HuH-7.5 (cell line): Measurements from ENCODE around the gene OAS2.
"Not testable (repeated sequence)": the region's sequence is repeated elsewhere in the genome, so short reads cannot be mapped to it uniquely, and the experiment has no call there.

Source experiments
- DNase-seq: peaks from one replicate; pipeline ENCODE4 v3.0.0; 2011; ENCODE audit warnings: low spot score

The OAS2 gene

DNA sequence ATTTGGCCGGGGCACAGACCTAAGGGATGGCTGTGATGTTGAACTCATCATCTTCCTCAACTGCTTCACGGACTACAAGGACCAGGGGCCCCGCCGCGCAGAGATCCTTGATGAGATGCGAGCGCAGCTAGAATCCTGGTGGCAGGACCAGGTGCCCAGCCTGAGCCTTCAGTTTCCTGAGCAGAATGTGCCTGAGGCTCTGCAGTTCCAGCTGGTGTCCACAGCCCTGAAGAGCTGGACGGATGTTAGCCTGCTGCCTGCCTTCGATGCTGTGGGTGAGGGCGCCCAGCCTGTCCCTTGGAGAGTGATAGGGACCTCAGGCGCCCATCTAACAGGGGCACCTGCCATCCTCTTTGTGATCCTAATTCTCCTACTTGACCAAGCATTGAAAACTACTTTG lies 27.6 kb upstream of the OAS2 start:
- no peak for DNase-seq

DNA sequence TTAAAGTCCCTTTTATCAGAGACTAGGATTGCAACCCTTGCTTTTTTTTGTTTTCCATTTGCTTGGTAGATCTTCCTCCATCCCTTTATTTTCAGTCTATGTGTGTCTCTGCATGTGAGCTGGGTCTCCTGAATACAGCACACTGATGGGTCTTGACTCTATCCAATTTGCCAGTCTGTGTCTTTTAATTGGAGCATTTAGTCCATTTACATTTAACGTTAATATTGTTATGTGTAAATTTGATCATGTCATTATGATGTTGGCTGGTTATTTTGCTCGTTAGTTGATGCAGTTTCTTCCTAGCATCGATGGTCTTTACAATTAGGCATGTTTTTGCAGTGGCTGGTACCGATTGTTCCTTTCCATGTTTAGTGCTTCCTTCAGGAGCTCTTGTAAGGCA lies 21.2 kb upstream of the OAS2 start:
- DNase-seq = not testable (repeated sequence)

DNA sequence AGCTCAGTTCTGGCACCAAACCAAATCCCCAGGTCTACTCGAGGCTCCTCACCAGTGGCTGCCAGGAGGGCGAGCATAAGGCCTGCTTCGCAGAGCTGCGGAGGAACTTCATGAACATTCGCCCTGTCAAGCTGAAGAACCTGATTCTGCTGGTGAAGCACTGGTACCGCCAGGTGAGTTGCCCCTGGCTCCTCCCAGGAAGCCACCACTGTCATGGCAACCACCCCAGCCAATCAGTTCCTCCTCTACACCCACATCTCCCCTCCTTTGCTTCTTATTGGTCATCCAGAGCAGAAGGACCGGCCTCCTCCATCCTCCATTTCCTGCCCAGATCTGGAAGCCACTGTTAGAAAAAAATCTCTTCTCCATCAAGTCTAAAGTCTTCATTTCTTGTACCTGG lies 17.2 kb upstream of the OAS2 start:
- DNase-seq = no peak

DNA sequence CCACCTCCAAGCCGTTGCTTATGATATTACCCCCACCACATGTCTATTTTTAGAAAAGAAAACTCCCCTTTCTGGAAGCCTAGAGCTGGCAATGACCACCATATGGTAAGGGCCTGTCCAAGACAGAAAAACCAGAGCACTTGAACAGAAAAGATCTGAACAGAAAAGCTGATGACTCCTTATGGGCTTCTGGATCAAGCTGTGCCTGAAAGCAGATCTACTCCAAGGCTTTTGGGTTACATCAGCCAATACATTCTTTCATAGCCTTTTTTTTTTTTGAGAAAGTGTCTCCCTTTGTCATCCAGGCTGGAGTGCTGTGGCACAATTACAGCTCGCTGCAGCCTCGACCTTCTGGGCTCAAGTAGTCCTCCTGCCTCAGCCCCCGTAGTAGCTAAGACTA lies 16.8 kb upstream of the OAS2 start:
- no peak for DNase-seq

DNA sequence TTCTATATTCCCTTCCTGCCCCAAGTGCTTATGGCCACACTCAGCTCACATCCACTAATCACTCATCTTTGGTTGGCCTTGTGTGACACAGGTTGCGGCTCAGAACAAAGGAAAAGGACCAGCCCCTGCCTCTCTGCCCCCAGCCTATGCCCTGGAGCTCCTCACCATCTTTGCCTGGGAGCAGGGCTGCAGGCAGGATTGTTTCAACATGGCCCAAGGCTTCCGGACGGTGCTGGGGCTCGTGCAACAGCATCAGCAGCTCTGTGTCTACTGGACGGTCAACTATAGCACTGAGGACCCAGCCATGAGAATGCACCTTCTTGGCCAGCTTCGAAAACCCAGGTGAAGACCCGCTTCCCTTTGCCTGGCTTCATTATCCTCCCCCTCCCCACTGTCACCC lies 15.8 kb upstream of the OAS2 start:
- no peak for DNase-seq

DNA sequence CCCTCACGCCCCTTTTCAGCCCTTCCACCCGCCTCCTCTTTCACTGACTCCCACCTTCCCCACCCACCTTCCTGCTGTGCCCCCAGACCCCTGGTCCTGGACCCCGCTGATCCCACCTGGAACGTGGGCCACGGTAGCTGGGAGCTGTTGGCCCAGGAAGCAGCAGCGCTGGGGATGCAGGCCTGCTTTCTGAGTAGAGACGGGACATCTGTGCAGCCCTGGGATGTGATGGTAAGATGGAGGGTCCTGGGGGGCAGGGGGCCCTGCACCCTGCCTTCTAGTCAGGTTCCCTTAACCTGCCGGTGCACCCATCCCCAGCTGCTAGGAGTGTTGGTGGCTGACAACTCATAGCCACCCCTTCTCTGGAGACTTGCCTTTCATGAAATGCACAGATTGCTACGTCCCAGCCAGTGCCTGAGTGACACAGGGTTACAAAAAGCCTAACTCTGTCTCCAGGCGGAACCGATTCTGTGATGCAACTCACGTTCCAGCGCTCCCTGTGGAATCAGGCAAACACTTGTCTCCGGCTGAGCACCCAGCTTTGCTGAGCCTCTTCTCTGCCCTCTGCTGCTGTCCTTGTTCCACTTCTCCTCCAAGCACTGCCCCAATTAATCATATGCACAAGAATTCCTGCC lies 15.0 kb upstream of the OAS2 start:
- no peak for DNase-seq

DNA sequence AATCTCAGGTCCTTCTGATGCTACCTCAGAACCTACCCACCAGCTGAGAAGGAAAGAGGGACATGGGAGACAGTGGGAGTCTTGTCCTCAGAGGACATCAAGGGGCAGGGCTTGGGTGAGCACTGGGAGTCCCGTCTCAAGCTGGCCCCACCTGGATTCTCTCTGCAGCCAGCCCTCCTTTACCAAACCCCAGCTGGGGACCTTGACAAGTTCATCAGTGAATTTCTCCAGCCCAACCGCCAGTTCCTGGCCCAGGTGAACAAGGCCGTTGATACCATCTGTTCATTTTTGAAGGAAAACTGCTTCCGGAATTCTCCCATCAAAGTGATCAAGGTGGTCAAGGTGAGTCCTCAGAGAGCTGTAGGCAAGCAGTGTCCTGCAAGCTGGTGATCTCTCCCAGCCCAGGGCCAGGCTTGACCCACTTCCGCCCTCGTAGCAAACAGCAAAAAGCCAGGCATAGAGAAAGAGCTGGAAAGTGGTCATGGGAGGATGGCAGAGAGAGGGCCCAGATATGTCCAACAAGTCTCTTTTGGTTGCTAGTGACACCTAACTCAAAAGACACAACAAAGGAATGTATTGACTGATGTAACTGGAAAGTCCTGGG lies 14.2 kb upstream of the OAS2 start:
- no peak for DNase-seq

DNA sequence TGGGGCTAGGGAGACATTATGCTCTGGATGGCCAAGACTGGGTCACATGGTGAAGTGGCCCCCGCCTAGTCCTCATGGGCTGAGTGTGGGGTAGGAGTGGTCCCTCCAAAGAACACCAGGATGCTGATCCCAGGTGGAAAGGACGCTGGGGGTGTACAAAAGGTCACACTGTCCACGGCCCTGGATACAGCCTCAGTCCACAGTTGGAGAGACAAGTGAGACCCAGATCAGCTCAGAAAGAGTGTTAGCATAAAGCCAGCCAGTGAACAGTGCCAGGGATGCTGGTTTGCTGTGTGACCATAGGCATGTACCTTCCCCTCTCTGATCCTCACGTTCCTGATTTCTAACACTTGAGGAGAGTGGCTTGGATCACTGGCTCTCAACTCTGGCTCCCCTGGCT lies 13.4 kb upstream of the OAS2 start:
- DNase-seq = no peak

DNA sequence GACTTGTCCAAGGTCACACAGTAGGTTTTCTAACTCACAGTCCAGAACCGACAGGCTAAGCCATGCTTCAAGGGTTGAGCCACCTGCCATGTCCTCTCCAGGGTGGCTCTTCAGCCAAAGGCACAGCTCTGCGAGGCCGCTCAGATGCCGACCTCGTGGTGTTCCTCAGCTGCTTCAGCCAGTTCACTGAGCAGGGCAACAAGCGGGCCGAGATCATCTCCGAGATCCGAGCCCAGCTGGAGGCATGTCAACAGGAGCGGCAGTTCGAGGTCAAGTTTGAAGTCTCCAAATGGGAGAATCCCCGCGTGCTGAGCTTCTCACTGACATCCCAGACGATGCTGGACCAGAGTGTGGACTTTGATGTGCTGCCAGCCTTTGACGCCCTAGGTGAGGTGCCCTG lies 12.7 kb upstream of the OAS2 start:
- no peak for DNase-seq

DNA sequence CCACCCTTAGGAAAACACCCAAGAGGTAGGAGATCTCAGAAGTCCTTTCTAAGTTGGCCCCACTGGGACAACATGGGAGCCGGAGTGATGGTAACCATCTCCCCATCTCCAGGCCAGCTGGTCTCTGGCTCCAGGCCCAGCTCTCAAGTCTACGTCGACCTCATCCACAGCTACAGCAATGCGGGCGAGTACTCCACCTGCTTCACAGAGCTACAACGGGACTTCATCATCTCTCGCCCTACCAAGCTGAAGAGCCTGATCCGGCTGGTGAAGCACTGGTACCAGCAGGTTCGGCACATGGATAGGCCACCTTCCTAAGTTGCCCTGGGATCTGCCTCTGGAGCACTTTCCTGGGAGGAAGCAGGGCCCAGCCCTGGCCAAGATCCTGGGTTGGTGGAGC lies 11.0 kb upstream of the OAS2 start:
- no peak for DNase-seq

DNA sequence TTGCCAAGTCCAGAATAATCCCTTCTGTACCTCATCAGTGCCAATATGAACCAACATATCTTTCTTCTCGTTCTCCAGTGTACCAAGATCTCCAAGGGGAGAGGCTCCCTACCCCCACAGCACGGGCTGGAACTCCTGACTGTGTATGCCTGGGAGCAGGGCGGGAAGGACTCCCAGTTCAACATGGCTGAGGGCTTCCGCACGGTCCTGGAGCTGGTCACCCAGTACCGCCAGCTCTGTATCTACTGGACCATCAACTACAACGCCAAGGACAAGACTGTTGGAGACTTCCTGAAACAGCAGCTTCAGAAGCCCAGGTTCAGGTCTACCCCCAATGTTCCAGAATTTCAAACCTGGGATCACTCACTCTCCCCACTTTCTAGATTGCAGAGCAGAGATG lies 10.5 kb upstream of the OAS2 start:
- DNase-seq = no peak

DNA sequence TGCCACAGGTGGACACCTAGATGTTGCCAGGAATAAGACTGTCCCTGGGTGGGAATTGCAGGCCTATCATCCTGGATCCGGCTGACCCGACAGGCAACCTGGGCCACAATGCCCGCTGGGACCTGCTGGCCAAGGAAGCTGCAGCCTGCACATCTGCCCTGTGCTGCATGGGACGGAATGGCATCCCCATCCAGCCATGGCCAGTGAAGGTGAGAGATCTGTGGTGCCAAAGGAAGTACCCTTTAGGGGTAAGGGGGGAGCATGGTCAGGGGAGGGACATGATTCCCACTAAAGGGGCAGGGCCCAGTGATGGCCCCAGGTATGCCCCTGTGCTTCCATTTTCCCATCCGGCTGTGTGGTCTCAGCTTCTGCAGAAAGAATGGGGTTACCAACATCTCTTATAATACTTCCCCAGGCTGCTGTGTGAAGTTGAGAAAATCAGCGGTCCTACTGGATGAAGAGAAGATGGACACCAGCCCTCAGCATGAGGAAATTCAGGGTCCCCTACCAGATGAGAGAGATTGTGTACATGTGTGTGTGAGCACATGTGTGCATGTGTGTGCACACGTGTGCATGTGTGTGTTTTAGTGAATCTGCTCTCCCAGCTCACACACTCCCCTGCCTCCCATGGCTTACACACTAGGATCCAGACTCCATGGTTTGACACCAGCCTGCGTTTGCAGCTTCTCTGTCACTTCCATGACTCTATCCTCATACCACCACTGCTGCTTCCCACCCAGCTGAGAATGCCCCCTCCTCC lies 8.6 kb upstream of the OAS2 start:
- DNase-seq = no peak

DNA sequence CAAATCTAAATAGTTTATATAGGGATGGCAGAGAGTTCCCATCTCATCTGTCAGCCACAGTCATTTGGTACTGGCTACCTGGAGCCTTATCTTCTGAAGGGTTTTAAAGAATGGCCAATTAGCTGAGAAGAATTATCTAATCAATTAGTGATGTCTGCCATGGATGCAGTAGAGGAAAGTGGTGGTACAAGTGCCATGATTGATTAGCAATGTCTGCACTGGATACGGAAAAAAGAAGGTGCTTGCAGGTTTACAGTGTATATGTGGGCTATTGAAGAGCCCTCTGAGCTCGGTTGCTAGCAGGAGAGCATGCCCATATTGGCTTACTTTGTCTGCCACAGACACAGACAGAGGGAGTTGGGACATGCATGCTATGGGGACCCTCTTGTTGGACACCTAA lies 7.9 kb upstream of the OAS2 start:
- no peak for DNase-seq

DNA sequence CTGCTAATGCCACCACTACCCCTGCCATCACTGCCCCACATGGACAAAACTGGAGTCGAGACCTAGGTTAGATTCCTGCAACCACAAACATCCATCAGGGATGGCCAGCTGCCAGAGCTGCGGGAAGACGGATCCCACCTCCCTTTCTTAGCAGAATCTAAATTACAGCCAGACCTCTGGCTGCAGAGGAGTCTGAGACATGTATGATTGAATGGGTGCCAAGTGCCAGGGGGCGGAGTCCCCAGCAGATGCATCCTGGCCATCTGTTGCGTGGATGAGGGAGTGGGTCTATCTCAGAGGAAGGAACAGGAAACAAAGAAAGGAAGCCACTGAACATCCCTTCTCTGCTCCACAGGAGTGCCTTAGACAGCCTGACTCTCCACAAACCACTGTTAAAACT lies 7.1 kb upstream of the OAS2 start:
- no peak for DNase-seq

DNA sequence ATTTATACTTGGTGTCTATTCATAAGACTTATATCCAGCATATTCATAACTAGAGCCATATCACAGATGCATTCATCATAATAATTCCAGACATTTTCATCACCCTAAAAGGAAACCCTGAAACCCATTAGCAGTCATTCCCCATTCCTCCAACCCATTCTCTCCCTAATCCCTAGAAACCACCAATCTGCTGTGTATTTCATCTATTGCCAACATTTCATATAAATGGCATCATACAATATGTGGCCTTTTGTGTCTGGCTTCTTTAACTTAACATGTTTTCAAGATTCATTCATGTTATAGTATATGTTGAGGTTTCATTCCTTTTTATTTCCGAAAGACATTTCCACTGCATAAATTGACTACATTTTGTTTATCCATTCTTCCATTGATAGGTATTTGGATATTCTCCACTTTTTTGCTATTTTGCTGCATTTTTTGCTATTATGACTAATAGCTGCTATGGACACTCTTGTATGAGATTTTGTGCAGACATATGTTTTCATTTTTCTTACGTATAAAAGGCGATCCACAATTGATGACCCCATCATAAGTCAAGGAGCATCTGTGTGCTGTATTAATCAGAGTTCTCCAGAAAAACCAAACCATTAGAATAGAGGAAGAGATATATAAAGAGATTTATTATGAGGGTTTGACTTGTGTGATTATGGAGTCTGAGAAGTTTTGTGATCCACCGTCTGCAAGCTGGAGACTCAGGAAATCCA lies 5.1 kb upstream of the OAS2 start:
- no peak for DNase-seq

DNA sequence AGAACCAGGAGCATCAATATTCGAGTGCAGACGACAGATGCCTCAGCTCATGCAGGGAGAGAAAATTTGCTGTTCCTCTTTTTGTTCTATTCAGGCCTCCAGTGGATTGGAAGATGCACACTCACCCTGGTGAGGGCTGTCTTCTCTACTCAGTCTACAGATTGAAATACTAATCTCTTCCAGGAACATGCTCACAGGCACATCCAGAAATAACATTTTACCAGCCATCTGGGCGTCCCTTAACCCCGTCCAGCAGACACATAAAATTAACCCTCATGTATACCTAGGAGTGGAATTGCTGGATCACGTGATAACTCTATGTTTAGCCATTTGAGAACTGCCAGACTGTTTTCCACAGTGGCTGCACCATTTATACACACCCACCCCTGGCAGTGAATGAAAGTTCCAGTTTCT lies 4.5 kb upstream of the OAS2 start:
- no peak for DNase-seq

DNA sequence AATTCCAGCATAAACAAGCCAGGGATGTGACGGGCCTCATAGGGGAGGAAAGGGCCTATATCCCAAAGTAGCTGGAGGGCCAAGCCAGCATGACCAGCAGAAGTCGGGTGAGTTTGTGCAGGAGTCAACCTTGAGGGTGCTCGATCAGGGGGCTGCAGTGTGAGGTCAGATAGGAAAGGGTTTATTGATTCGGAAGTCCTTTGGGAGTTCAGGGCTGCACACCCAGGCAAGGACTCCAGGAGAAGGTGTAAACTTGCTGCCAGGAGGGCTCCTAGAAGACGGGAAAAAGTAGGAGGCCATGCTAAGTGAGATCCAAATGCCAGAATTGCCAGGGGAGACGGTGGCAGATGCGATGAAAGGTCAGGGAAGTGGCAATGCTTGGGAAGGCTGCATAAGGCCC lies 3.4 kb upstream of the OAS2 start:
- no peak for DNase-seq

DNA sequence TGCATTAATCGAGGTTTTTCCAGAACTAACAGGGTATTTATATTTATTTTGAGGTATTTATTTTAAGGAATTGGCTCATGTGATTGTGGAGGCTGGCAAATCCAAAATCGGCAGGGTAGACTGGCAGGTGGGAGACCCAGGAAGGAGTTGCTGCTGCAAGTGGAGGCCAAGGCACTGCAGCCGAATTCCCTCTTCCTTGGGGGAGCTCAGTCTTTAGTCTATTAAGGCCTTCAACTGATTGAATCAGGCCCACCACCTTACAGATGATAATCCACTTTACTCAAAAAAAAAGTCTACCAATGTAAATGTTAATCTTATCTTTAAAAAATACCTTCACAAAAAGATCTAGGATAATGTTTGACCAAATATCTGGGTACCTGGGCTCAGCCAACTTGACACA lies 1.2 kb upstream of the OAS2 start:
- no peak for DNase-seq

DNA sequence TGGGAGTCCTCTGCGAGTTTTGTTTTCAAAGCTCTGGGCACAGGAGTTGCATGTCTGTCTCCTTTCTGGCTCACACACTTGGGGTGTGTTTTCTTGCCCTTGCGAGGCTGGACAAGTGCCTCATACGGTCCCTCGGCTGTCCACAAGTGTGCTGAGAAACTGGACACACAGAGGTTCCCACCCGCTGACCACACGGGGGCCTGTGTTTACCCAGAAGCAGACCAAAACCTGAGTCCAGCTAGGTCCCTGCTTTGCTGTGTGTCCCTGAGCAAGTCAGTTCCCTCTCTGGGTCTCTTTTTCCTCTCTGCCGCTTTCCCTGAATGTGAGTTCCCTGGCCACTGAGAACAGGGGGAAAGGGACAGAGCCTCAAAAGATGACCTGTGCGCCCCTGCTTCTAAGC lies 678 bp upstream of the OAS2 start:
- DNase-seq = no peak

DNA sequence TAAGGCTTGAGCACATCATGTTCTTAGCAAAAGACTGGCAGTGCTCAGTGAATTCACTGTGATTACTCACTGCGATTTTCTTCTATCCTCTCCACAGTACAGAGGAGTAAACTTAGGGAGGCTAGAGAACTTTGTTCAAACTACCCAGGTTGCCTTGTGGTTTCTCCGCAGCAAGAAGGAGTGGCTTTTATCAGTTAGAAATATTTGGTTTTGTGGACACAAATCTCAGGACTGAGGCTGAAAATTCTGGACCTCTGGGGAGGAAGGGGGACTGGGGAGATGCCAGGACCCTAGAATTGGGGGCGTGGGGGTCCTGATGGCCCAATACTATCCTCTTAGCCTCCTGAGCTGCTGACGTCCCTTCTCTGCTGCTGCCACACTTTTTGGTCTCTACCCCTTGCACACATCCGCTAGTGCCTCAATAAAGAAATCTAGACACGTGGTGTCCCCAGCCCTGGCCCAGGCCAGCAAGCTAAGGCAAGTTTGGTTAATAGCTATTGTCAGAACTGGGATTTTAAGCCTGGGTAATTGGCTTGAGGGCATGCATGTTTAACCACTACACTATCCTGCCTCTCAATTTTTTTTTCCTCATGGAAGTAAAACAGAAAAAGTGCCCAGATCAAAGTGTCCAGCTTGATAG lies 842 bp downstream of the OAS2 start:
- no peak for DNase-seq

DNA sequence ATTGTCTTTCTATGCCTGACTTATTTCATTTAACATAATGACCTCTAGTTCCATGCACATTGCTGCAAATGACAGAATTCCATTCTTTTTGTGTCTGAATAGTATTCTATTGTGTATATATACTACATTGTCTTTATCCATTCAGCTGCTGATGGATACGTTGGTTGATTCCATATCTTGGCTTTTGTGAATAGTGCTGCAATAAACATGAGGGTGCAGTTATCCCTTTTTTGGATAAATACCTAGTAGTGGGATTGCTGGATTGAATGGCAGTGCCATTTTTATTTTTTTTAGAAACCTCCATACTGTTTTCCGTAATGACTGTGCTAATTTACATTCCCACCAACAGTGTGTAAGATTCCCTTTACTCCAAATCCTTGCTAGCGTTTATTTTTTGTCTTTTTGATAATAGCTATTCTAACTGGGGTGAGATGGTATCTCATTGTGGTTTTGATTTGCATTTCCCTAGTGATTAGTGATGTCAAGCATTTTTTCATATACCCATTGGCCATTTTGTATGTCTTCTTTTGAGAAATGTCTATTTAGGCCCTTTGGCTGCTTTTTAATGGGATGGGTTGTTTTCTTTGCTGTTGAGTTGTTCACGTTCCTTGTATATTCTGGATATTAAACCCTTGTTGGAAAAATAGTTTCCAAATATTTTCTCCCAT lies 2.3 kb downstream of the OAS2 start:
- DNase-seq = no peak
